Erythroblast (primary cell): ENCODE results near the gene TBCB.

Experiments
- DNase-seq, 2 experiments: peaks; one replicate each; lab custom pipeline; 2025; lab: John Stamatoyannopoulos, UW
- GATA1 ChIP-seq: IDR thresholded peaks from 2 replicates; pipeline ENCODE4 v1.6.1; 2011; ENCODE audit warnings: low read depth, mild to moderate bottlenecking, control low read depth, low read length, moderate library complexity
- POLR2A ChIP-seq: IDR thresholded peaks from 2 replicates; pipeline ENCODE4 v1.6.1; 2011; ENCODE audit warnings: mild to moderate bottlenecking, low read length

TBCB gene

DNA sequence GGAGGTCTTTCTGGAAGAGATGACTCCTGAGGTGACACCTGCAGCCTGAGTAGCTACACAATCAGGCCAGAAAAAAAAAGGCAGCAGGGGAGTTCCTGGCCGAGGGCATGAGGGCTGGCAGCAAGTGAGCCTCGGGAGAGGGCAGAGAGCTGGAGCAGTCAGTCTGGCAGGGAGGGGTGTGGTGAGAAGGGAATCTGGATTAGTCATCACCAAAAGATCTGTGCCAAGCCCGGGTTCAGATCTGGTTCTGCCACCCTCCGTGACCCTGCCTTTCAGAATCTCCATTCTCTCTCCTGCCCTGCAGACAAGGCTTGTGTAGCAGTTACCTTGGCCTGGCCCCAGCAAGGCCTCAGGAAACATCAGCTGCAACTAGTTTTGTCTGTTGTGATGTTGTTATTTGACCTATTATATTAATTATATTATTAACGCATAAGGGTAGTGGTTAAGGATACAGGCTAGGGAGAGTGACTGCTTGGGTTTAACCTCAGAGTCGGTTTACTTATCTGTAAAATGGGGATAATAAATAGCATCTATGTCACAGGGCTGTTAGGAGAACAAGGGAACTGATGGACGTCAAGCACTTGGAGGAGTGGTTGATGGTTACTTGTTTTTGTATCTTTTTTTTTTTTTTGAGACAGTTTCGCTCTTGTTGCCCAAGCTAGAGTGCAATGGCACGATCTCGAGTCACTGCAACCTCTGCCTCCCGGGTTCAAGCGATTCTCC is 21.9 kb downstream of the TBCB start:
- no peak for DNase-seq
- TF ChIP-seq POLR2A: no peak
- TF ChIP-seq GATA1: no peak

DNA sequence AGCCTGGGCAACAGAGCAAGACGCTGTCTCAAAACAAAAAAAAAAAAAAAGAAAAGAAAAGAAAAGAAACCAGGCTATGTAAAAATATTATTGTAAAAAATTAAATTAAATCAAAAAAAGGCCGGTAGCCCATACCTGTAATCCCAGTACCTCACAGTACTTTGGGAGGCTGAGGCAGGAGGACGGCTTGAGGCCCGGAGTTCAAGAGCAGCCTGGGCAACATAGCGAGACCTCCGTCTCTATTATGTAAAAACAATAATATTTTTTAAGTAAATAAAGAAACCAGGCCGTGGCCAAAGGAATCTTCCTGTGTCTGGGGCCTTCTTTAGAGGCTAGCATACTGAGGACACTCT is 23.8 kb downstream of the TBCB start:
- DNase-seq: no peak
- TF ChIP-seq GATA1: no peak
- no peak for TF ChIP-seq POLR2A

DNA sequence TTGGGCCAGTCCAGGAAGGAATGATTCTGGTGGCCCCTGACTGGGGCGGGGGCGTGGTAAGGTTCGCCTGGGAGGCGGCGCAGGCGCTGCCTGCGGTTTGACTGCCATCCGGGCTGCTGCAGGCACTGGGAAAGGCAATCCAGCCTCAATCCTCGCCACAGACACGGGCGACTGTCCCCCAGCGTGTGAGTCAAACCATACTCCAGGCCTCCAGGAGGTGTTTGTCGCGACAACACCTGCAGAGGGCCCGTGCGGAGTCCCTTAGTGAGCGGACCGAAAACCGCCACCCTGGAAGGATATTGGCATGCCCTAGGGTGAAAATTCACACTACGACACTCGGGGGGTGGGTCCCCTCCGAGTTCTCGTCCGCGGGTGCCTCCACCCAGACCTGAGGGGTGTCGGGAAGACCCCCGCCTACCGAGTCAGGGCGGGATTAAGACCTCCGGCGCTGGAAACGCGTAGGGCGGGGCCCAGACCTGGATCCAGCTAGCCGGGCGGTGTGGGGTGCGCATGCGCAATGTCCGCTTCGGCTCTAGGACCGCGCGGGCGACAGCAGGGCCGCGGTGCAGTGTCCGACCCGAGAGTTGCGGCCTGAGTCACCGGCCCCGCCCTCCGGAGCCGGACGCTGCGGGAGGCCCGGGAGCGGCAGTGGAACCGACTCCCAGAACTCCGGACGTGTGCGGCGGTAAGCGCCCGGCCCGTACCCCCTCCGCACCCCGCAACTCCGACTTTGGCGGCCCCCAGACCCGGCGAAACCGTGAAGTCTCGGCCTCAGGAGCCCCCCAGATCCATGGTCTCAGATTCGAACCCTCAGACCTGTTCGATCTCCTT is 24.4 kb downstream of the TBCB start, which contains the start of gene CAPNS1:
TSS of gene CAPNS1 (plus strand) at position 594 of the 831 bp plus-strand sequence. CDS start 946 bp downstream, outside the sequence.
- DNase-seq: peak; percentile 96 to 98
- TF ChIP-seq POLR2A (peak; percentile 68), GATA1 (no peak)

DNA sequence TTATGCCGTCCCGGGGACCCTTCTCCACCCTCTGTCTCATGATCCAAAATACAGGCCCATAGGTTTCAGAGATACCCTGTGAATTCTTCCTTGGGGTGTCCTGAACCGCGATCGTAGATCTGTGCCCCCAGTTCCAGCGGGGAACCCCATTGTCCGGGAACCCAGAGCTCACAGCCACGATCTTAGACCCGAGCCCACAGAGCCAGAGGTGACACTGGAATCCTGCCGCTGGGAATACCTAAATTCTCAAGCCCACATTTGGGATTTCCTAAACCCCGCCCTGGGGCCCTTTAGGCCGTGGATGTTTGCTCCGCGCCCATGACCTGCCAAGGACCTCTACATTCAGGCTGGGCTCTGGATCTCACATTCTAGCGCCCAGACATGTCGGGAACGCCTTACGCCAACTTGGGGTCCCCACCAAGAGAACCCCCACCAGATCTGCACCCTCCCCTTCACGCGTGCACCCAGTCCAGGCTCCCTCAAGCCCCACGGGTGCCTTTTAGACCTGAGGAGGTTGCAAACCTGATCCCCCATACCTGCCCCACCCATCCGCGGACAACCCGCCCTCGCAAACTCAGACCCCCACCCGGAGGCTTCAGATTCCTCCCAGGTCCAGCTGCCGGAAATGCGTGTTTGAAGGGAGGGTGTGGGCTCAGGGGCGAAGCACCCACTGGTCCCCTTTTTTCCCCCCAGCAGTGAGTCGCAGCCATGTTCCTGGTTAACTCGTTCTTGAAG is 25.2 kb downstream of the TBCB start:
- TF ChIP-seq POLR2A: peak; percentile 39
- TF ChIP-seq GATA1: no peak
- peak; percentile 76 to 77 for DNase-seq

DNA sequence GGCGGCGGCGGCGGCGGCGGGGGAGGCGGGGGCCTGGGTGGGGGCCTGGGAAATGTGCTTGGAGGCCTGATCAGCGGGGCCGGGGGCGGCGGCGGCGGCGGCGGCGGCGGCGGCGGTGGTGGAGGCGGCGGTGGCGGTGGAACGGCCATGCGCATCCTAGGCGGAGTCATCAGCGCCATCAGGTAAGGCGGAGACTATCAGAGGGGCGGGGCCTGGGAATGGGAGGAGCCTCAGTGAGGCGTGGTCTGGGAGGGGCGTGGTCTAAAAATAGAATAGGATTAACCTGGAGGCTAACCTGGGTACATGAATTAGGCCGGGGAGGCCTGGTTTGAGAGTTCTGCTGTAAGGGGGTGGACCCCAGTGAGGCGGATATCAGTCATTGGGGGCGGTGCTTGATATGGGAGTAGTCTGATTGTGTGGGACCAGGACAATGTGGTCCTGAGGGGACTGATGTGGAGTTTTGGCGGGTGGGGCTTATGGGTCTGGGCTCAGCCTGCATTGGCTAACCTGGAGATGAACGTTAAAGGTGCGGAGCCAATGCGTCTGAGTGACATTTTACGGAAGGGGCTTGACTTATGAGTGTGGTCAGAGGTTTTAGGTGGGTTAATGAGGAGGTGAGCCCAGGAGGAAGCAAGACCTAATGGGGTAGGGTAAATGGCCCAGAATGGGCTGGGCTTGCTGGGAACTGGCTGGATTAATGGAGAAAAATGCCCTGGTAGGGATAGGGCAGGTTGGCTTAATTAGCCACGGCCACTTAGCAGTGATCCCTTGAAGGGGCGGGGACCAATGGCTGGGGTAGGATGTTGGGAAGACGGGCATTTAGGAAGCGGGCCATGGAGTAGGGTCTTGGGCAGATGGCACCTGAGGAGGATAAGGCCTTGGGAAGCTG is 26.0 kb downstream of the TBCB start:
- TF ChIP-seq POLR2A: no peak
- TF ChIP-seq GATA1: no peak
- DNase-seq: peak; percentile 85 to 91

DNA sequence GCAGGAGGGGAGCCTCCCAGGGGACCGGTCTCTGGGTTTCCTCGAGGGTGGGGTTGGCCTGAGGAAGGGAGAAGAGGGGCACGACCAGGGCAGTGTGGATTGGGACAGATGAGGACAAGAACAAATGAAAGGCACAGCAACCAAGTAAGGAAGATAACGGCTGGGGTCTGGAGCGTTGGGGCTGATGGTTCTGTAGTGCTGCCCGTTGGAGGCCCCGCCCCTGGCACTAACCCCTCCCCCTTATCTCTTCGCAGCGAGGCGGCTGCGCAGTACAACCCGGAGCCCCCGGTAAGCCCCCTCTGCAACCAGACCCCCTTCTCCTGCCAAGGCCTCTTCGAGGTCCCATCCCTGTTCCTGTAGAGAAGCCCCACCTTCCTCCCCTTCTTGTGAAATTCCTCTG is 26.8 kb downstream of the TBCB start:
- no peak for DNase-seq

DNA sequence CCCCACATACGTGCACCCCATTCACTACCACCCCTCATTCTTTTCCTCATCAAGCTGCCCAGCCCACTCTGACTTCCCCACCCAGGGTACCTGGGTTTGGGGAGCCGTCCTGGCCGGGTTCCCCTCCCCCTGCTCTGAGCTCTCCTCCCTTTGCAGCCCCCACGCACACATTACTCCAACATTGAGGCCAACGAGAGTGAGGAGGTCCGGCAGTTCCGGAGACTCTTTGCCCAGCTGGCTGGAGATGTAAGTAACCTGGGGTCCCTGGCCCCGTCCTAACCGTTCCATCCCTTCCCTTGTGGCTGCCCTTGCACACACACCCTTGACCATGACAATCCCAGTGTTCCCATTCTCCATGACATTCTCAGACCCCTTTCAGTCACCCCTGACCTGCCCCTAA is 27.2 kb downstream of the TBCB start:
- no peak for DNase-seq
- TF ChIP-seq GATA1 (no peak), POLR2A (no peak)

More for the DNA sequence above, 26.8 kb downstream of the TBCB start:
- no peak for TF ChIP-seq POLR2A
- no peak for TF ChIP-seq GATA1

DNA sequence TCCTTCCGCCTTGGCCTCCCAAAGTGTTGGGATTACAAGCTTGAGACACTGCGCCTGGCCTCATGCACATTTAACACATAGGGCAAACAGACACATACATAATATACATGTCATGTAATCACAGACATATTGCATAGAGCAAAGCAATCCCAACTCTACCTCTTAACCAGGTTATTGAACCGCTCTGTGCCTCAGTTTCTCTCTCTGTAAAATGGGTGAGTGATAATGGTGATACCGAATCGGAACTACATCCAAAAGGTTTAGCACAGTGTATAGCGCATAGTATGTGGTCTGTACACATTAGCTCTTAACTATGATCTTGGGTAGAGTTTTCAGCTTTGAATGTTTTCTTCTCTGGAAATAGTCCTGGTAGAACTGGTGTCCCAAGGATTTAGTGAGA is 29.4 kb downstream of the TBCB start:
- TF ChIP-seq GATA1 (no peak), POLR2A (no peak)
- DNase-seq: no peak

DNA sequence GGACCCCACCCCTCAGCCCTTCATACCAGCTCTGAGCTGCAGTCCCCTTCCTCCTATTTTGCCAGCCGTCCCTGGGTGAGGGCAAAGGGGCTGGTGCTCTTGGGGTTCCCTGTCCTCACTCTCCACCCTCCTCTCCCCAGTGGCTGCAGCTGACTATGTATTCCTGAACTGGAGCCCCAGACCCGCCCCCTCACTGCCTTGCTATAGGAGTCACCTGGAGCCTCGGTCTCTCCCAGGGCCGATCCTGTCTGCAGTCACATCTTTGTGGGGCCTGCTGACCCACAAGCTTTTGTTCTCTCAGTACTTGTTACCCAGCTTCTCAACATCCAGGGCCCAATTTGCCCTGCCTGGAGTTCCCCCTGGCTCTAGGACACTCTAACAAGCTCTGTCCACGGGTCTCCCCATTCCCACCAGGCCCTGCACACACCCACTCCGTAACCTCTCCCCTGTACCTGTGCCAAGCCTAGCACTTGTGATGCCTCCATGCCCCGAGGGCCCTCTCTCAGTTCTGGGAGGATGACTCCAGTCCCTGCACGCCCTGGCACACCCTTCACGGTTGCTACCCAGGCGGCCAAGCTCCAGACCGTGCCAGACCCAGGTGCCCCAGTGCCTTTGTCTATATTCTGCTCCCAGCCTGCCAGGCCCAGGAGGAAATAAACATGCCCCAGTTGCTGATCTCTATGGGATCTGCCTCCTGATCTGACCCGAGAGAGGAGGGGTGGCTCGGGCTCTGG is 34.6 kb downstream of the TBCB start:
- no peak for DNase-seq
- TF ChIP-seq GATA1 (no peak), POLR2A (no peak)

DNA sequence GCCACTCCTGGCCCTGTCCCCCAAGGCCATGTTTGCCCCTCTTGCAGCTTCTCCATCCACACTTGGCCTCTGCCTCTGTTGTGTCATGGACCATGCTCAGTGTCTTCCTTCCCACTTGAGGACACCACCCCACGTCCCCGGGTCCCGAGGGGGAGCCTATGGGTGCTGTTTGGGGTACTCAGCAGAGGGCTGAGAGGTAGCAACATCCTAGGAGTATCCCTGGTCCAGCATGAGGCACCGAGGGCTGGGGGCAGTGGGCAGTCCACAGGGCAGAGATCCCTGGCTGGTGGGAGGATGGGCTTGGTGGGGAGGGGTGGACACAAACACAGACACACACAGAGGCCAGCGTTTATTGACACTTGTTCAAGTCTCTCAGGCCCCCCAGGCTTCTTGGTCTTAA is 35.3 kb downstream of the TBCB start:
- TF ChIP-seq GATA1 (no peak), POLR2A (no peak)
- DNase-seq: no peak

DNA sequence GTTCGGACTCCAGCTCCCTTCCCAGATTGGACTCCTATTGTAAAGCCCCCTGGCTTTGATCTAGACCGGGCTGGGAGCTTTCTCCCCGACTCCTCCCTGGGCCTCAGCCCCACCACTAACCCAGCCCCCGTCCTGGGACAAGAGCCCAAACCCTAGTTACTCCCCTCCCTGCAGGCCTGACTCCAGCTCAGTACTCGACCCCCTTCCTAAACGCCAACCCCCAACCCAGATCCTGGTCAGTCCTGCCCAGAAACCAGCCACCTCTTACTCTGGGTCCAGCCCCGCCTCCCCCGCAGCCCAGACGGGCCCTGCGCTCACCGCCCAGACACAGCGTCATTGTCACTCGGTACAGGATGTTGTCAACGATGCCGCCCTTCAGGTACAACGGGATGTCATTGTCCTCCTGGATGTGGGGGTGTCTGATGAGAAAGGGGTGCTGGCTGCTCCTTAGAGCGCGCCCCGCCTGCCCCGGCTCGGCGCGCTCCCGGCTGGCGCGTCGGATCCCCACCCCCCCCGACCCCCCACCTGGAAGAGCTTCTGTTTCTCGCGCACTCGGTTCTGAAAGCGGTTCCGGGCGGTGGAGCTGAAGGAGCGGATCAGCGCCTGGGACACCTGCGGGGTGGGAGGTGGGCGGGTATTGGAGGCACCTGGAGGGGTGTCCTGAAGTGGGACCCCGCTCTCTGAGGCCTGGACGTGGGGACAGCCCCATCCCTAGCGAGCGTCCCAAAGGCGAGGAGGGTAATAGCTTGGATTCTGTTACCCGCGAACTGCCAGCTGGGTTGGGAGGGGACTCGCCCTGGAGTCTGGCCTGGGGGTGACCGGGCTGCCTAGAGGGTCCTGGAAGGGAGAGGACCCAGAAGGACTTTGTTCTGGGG is 36.1 kb downstream of the TBCB start:
- DNase-seq: no peak
- TF ChIP-seq GATA1 (no peak), POLR2A (no peak)

DNA sequence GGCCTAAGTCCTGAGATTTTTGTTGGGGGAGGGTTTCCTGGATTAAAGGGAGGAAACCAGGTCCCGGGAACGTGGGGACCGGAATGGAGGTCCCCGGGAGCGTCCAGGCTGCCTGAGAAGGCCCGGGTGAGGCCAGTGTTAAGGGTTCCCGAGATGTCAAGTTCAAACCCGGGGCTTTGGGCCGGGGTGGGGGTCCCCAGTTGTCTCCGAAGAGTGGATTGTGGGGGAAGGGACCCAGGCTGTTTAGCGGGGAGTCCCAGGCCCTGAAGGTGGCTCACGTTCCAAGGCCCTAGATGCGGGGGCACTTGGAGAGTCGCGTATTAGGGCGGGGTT is 36.7 kb downstream of the TBCB start:
- TF ChIP-seq POLR2A (no peak), GATA1 (no peak)
- DNase-seq: no peak
